HG02973 (cell line): ENCODE measurements around the gene CES2.
"Not testable (repeated sequence)": the region's sequence is repeated elsewhere in the genome, so short reads cannot be mapped to it uniquely, and the experiment has no call there.

ENCODE experiments used
- ATAC-seq: cut with Tn5 transposase; IDR thresholded peaks from one replicate; pipeline ENCODE4 v1.9.1; 2021; ENCODE audit warnings: moderate library complexity; ENCODE audit not compliant: unreplicated experiment

Gene CES2

DNA sequence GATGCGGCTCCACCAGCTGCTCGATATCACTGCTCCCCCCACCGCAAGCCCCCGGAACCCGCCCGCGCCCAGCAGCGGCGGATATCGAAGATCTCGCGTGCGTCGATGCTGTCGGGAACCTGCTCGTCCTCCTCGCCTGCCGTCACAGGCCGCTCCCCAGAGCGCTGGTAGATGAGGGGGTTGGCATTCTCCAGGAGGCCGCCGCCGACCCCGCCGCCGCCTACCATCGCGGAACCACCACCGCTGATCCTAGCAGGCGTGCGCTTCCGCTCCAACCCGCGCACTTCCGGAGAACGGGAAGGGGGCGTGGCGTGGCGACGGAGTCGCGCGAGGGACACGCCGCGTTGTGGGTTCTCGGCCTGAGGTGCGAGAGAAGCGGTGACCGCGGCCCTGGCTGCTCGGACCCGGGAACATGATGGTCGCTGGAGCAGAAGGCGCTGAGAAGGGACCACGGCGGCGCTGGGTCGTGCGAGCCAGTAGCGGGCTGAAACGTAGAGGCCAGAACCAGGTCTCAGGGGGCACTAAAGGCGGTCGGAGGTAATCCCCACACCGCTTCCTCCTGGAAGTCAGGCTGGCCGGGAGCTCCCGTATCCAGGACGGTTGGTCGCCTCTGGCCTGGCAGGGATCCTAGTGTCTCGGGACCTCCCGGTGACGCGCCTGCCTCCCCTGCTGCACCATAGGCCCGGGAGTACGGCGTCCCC, 1.0 kb upstream of the CES2 start, which contains the start of gene CIAO2B:
Gene CIAO2B, minus strand, starts transcription at position 265 of the 701 bp plus-strand sequence. Its CDS starts 38 bp downstream, at position 227.
- ATAC-seq, result peak; percentile 68

DNA sequence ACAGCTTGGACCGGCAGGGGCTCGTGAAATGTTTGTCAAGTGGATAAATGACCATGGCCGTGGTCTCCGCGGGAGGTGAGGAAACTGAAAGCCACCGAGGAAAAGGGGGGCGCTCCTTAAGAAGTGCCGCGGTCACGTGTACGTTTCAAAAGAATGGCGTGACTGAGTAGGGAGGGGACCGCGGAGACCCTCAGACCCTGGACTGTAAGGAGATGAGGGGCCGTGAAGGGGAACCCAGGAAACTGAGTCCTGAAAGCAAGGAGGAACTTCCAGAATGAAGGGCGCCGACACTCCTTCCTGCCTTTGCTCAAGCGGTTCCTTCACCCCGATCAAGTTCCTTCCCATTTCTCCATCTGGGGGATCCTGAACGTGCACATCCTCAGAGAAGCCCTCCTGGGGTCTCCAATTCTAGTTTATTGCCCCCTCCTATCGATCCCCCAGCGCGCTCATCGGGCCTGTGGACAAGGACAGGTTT, 440 bp upstream of the CES2 start:
- ATAC-seq, result peak; percentile 4

DNA sequence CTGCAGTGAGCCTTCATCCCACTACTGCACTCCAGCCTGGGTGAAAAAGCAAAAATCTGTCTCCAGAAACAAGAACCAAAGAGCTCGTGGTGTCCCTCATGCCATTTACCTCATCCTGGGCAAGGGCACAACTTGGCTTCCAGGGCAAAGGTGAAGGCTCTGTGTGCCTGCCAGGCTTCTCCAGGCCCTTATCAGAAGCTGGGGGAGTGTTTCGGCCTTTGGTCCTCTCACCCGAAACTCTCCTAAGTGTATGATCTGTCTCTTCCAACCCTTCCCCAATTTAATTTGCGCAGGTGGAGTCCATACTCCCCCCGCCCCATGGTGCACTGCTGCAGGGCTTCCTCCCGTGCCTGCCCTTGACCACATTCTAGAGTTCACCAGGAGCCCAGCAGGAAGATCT, 1.1 kb downstream of the CES2 start:
- no peak for ATAC-seq

DNA sequence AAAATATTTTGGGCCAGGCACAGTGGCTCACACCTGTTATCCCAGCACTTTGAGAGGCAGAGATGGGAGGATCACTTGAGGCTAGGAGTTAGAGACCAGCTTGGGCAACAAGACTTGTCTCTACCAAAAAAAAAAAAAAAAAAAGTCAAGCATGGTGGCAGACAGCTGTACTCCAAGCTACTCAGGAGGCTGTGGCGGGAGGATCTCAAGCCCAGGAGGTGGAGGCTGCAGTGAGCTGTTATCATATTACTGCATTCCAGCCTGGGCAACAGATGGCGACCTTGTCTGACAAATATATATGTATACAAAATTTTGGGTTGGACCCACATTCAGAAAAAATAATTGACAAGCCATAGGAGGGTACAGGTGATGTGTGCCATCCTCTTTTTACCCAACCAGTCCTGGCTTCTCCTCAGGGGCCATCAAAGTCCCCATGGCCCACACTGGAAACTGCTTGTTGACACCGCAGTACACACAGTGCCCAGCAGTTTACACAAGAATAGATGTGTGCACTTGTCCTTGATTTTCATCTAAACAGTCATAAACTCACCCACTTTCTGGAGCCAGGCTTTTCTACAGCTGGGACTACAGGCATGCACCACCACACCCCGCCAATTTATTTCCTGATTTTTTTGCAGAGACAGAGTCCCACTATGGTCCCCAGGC, 1.7 kb downstream of the CES2 start:
- no peak for ATAC-seq

DNA sequence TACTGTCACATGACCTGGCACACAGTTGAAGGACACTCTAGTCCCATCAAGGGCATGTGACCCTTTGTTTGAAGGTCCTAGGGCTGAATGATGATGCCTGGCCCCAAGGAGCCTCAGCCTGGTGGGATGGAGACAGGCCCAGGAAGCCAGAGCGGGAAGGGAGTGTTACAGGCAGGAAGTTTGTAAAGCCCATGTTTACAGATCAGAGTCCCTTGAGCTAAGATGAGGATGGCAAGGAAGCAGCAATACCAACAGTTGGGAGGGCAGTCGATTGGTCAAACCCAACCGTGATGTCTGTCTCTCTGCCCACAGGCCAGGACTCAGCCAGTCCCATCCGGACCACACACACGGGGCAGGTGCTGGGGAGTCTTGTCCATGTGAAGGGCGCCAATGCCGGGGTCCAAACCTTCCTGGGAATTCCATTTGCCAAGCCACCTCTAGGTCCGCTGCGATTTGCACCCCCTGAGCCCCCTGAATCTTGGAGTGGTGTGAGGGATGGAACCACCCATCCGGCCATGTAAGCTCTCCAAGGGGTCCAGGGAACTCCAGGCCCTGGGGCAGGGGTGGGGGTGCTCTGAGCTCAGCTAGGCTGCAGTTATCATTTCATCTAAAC, 2.5 kb downstream of the CES2 start:
- ATAC-seq, result no peak

DNA sequence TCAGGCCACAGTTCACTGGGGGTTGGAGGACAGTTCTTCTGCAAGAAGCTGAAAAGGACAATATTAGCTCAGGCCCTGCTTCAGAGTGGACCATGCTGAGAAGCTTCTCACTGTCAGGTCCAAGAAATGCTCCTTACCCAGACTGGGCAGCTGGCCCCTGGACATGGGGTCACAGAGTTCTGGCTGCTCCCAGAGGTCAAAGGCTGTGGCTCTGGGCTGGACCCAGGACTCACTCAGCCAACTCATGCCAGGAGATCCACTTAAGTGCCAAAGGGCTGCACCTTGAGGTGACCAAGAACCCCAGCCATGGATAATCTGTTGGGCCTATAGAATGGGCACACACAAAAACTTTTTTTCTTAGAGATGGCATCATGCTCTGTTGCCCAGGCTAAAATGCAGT, 4.0 kb downstream of the CES2 start:
- ATAC-seq, result no peak

DNA sequence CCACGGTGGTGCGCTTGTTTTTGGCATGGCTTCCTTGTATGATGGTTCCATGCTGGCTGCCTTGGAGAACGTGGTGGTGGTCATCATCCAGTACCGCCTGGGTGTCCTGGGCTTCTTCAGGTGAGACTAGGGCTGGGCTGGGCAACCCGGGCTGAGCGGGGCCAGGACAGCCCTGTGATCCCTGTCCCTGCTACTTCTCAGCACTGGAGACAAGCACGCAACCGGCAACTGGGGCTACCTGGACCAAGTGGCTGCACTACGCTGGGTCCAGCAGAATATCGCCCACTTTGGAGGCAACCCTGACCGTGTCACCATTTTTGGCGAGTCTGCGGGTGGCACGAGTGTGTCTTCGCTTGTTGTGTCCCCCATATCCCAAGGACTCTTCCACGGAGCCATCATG, 4.9 kb downstream of the CES2 start:
- no peak for ATAC-seq

DNA sequence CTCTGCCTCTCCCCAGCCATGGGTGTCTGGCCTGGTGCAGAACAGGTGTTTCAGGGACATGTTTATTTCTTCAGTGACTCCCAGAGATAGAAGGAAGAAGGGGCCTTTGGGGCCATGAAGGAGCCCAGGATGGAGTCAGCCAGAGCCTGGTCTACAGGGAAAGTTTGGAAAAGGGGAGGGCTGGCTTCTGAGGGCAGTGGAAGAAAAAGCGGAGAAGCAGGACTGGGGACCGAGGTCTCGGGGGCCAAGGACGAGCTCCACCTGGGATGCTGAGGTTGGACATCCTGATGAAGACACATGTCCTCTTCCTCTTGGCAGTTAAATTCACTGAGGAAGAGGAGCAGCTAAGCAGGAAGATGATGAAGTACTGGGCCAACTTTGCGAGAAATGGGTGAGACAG, 7.7 kb downstream of the CES2 start:
- no peak for ATAC-seq

DNA sequence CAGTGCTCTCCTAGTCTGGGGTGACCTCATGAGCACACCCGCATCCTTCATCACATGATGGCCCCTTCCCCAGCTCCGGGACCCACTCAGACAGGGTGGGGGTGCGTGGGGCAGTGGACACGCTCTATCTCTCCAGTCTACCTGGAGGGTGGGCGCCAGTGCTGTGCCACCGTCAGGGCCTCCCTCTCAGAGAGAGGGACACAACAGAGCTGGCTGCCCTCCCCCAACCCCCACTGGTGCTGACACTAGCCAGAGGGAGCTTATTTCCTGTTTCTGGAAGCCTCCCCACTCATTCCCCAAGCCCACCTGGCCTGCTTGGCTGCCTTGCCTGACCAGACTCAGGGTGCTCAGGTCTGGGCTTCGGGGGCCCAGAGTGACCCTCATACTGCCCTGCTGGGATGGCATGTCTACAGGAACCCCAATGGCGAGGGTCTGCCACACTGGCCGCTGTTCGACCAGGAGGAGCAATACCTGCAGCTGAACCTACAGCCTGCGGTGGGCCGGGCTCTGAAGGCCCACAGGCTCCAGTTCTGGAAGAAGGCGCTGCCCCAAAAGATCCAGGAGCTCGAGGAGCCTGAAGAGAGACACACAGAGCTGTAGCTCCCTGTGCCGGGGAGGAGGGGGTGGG, 8.2 kb downstream of the CES2 start:
- ATAC-seq, result no peak

DNA sequence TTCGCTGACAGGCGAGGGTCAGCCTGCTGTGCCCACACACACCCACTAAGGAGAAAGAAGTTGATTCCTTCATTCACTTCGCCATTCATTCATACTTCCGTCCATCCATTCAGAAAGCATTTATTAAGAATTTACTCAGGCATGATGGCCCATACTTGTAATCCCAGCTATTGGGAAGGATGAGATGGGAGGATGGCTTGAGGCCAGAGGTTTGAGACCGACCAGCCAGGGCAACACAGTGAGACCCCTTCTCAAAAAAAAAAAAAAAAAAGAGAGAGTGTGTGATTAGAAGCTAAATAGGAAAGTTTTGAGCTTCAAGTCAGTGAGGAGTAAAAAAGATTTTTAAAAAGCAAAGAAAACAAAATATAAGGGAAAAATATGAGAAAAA, 8.7 kb downstream of the CES2 start:
- ATAC-seq, result no peak

DNA sequence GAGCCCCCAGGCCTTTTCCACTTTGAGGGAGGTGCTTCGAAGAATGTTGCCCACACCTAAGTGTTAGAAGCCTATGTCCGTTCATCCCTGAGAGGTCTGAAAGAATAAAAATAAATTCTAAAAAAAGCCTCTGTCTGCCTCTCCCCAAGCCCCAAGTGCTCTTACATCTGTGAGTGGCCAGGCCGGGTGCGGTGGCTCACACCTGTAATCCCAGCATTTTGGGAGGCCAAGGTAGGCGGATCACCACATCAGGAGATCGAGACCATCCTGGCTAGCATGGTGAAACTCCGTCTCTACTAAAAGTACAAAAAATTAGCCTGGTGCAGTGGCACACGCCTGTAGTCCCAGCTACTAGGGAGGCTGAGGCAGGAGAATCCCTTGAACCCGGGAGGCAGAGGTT, 9.7 kb downstream of the CES2 start:
- not testable (repeated sequence) for ATAC-seq

DNA sequence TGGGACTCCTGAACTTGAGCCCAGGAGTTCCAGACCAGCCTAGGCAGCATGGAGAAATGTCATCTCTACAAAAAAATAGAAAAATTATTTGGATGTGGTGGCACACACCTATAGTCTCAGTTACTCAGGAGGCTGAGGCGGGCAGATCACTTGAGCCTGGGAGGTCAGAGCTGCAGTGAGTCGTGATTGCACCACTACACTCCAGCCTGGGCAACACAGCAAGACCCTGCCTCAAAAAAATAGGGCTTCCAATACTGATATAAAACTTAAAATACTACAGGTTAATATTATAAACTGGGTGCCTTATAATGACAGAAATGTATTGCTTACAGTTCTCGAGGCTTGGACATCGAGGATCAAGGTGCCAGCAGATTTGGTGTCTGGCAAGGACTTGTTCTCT, 10.6 kb downstream of the CES2 start:
- ATAC-seq, result no peak

DNA sequence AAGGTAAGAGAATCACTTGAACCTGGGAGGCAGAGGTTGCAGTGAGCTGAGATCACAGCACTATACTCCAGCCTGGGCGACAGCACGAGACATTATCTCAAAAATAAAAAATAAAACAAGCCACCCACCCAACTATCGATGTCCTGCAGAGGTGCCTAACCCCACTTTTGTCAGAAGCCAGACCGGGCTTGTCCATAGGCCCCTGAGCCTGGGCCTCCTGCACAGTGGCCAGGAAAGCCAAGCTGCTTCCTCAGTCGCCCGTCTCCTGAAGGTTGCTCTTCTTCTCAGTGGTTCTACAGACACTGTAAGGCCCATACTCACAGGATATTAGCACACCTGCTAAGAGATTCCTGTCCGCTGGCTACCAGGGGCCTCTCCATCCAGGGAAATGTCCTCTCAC, 11.2 kb downstream of the CES2 start:
- ATAC-seq, result no peak

DNA sequence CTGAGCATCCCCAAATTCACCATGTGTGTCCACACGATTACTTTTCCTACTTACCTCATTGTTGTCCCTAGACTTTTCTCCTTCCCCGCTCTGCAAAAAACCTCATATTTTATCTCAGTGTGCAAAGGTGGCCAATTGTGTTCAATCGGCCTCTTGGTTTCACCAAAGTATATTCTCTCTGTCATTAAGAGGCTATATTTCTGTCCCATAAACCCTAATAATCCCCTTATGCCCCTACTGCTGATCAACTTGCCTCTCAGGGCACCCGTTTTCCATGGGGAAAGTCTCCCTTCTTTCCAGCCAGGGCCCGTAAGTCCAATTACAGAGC, 11.6 kb downstream of the CES2 start:
- no peak for ATAC-seq

DNA sequence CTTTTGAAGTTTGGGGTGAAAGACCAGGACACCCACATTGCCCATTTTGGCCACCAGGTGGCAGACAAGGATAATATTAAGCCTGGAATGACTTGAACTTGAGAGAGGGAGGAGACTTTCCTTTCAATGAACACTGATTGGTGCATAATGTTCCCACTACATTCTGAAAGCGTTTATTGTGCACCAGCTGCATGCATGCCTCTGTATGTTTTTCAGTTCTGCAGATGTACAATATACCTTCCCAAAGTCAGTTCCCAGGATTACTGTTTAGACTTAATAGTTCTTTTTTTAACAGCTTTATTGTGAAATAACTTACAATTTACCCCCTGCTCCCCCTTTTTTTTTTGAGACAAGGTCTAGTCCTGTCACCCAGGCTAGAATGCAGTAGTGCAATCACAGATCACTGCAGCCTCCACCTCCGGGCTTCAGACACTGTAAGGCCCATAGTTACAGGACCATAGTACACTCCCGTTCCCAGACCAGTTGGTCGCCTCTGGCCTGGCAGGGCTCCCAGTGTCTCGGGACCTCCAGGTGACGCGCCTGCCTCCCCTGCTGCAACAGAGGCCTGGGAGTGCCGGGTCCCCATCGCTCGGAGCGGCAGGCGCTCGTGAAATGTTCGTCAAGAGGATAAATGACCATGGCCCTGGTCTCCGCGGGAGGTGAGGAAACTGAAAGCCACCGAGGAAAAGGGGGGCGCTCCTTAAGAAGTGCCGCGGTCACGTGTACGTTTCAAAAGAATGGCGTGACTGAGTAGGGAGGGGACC, 12.2 kb downstream of the CES2 start:
- ATAC-seq, result peak; percentile 56

DNA sequence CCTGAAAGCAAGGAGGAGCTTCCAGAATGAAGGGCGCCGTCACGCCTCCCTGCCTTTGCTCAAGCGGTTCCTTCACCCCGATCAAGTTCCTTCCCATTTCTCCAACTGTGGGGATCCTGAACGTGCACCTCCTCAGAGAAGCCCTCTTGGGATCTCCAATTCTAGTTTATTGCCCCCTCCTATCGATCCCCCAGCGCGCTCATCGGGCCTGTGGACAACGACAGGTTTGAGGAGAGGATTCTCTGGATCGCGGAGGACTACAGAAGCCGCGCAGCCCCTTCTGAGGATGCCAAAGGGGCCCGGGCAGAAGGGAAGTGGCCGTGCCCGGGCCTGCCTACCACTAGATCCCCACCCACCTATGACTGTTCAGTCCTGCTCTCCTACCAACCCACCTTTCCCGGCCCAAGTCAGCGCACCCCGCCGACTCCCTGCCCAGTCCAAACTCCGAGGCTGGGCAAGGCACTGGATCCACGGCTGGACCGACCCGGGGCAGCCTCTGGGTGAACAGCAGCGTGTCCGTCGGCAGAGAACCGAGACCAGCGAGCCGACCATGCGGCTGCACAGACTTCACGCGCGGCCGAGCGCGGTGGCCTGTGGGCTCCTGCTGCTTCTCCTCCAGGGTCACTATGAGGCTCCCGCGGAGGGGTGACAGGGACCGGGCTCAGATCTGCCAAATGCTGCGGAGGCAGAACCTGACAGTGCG, 13.0 kb downstream of the CES2 start:
- ATAC-seq, result no peak

DNA sequence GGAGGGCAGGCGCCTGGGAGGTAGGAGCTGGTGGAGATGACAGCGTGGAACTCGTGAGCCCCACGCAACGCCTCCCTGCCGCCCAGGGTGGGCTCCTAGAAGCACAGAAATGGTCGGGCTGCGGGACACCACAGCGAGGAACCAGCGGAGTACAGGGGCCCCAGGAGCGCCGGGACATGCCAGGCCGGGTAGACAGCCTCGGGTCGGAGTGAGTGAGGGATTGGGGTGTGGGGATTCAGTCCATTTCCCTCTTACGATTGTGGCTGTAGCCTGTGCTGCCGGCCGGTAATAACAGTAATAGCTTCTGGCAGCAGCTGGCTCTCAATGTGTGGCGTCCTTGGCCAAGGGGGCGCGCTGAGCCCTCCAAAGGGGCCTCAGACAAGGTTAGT, 13.5 kb downstream of the CES2 start:
- ATAC-seq, result no peak

DNA sequence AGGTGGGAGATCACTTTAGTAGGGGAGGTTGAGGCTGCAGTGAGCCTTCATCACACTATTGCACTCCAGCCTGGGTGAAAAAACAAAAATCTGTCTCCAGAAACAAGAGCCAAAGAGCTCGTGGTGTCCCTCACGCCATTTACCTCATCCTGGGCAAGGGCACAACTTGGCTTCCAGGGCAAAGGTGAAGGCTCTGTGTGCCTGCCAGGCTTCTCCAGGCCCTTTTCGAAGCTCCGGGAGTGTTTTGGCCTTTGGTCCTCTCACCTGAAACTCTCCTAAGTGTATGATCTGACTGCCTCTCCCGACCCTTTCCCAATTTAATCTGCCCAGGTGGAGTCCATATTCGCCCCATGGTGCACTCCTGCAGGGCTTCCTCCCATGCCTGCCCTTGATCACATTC, 14.2 kb downstream of the CES2 start:
- no peak for ATAC-seq

DNA sequence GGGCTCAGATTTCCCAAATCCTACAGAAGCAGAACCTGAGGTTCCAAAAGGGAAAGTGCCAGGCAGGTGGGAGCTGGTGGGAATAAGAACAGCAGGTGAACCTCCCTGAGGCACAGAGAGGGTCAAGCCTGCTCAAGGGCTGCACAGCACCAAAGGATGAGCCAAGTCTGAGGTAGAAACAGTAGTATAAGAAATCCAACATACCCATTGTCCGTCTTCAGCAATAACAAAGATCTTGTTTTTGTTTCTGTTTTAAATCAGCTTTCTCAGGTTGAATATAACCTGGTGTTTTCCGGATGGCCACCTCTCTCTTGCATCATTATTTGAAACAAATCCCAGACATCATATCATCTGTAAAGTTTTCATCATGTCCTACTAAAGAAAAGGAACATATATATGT, 15.1 kb downstream of the CES2 start:
- peak; percentile 43 for ATAC-seq

DNA sequence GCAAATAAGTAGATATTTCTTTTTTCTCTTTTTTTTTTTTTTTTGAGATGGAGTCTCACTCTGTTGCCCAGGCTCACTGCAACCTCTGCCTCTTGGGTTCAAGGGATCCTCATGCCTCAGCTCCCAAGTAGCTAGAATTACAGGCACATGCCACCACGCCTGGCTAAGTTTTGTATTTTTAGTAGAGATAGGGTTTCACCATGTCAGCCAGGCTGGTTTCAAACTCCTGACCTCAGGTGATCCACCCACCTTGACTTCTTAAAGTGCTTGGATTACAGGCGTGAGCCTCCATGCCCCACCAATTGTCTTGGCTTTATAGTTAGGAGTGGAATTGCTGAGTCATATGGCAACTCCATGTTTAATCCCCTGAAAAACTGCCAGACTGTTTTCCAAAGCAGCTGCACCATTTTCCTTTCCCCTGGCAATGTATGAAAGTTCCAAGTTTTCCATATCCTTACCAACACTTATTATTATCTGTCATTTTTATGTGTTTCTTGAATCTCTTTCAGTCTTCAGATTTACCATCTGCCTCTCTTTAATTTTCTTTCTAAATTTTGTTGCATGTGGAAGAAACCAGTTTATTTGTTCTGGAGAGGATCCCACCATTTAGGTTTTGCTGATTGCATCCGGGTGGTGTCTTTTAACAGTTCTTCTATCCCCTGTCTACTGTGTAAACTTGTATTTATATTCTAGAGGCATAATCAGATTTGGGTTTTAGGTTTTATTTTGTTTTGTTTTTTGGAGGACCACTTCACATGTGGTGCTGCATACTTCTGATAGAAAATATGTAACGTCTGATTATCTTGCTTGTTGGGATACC, 15.9 kb downstream of the CES2 start:
- no peak for ATAC-seq
